NCI-H1436 (cell line): ENCODE results near the gene MTHFSD.

Experiments used
- DNase-seq: peaks from one replicate; lab custom pipeline; 2025; lab: John Stamatoyannopoulos, UW

The MTHFSD gene

DNA sequence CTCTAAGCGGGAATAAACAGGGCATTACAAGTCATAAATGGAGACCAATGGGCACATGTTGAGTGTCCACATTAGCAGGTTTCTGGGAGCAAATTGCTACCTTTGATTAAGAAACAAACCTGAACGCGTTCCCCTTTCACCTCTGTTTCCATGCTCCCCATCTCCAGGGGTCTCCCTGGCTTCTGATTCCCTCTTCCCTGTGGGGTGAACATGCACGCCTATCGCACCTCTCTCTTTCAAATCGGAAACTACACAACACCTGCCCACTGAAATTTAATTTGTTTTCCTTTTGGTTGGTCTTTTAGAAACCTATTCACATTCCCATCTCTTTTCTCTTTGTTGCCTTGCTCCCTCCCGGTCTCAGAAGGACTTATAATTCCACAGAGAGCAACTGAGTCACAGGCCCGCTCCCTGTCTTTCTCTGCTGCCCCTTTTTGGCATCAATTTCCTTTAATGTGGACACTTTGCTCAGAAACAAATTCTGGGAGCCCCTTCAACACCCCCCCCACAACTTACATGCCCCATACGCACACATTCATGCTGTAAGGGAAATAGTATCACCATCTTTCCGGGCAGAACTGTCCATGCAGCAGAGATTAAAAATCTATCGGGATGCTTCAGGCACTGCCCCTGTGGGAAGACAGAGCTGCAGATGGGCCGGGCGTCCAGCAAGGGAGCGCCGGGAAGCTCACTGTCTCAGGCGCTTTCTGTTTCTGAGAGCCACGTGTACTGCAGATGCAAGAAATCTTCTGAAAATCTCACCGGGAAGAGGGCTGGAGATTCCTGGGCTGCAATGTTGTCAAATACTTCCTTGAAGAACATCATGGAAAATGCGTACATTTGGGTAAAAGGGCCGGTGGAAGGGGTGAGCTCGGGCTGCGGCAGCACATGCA lies 51.9 kb downstream of the MTHFSD start:
- DNase-seq: no peak

DNA sequence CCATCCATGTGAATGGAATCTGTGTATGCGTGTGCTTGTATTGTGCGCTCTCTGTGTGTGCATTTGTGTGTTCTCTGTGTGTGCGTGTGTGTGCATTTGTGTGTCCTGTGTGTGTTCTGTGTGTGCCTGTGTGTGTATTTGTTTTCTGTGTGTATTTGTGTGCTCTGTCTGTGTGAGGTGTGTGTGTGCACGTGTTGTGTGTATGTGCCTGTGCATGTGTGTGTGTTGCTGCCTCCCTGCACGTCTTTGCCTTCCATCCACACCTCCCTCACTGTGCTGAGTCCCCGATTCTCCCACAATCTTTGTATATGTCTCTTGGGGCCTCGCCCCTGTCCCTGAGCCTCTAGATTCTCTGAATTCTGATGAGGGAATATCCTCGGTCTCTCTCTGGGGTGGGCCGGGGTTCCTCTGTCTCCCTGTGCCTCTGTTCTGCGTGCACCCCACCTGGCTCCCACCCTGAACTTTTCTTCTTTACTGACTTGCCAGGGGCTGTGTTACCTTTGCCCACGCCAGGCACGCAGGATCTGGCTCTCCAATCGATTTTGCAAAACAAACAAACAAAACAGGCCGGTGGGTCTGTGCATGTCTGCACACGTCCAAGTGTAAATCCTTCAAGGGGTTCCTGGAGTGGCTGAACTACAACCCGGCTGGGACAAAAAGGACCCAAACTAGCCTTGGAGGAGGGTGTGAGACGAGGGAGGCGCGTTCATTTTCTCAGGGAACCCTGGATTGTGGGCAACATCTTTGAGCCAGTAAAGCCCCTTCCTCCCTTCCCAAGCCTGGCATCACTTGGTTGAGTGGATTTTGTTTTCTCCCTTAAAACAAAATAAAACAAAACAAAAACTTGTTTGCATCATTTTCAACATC lies 52.8 kb downstream of the MTHFSD start:
- no peak for DNase-seq

DNA sequence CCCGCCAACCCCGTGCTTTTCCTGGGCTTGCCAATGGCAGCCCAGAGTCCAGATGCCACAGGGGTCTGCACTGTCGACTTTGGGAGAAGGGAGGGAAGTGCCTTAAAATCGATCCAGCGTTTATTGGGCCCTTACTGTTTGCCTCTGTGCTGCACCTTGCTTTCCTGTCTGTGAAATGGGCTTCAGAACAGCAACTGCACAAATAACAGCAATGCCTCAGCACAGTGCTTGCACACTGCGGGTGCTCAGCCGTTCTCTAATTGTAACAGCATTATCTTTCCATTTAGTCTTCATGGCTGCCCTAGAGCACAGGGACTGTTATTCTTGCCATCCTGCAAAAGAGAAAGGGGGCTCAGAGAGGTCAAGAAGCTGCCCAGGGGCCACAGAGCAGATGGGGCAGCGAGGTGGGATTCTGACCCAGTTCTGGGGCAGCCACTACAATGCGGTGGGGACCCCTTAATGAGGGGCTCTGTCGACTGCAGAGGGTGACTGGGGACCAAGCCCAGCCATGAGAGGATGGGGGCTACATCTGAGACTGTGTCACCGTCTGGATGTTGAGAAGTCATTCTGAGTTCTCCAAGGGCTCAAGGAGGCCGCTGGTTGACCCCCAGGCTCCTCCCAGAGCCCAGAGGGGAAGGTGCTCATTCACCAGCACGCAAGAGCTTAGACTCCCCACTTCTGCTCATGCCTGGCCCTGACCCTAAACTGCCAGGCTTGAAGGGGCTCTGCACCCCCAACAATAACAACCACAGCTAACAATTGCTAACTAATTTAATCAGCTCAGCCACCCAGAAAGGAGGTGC lies 54.1 kb downstream of the MTHFSD start:
- DNase-seq: no peak

DNA sequence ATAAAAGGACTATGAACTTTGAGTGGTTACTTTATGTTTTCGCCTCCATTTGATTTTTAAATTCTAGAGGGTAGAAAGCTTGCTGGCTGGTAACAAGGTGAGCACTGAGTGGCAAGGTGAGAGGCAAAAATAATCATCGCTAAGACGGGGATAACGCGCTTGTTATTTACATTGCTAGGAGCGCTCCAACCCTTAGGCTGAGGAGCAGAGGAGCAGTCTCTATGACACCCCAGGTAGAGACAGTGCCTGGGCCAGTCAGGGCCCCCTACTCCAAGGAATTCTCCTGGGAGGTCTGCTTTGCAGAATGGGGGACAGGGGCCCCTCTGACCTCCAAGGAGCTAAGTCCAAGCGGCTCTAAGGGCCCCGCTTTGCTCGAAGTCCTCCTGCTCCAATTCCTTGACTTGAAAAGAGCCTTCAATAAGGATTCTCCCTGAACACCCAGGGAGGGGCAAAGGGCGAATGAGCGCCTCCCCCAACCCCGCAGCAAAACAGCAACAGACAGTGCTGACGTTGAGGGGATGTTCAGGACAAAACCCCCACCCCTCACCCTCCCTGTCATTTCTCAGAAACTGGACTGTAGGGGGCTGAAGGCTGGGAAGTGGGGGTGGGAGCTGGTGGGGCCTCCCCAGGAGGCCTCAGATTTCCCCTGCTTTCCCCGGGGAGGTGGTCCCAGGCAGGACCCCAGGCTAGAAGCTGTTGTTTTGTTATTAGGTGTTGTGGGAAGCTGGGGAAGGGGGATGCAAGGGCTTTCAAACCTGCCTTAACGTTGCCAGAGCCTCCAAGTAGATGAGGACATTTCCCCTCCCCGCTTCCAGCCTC lies 54.9 kb downstream of the MTHFSD start:
- no peak for DNase-seq

DNA sequence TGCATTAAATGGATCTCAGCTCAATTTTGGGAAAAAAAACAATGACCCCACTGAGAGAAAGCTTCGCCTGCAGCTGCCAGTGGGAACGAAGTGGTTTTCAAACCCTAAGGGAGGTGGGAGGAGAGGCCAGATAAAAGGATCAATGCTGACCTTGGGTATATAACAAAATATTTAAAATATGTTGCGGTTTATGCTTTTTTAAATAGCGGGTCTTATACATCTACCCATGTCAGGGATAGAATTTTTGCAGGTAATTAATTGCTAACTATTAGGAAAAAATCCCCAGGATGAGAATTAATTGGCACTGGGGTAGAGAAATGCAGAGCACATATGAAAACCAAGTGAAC lies 55.6 kb downstream of the MTHFSD start:
- no peak for DNase-seq

DNA sequence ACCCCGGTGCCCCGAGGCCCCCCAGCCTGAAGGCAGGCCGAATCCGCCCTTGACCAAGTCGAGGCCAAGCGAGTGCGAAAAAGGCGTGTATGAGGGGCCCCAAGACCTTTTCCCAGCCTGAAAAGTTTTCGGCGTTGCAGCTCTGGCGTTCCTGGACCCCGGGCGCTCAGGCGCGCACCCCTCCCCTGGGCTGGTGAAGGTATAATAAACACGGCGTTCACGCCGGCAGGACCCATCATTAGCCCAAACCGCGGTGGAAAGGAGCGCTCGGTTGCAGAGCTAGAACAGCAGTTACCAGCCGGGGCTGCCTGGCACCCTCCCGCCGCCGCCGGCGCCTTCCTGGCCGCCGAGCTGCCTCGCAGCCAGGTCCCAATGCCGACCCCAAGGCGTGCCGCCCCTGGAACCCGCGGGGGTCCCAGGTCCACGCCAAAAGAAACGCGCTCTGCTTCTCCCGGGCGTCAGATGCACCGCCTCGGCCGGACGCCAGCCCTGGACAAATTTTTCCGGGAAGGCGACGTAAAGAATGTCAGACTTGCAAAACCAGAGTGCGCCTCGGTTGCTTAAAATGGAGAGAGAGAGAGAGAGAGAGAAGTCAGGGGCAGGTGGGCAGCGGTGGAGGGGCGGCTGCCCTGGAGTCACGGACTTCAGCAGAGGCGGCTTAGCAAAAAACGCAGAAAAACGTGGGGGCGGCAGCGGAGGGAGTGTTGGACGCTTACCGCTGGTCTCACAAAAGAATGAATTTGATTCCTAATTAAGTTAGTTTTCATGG lies 56.2 kb downstream of the MTHFSD start:
- no peak for DNase-seq

DNA sequence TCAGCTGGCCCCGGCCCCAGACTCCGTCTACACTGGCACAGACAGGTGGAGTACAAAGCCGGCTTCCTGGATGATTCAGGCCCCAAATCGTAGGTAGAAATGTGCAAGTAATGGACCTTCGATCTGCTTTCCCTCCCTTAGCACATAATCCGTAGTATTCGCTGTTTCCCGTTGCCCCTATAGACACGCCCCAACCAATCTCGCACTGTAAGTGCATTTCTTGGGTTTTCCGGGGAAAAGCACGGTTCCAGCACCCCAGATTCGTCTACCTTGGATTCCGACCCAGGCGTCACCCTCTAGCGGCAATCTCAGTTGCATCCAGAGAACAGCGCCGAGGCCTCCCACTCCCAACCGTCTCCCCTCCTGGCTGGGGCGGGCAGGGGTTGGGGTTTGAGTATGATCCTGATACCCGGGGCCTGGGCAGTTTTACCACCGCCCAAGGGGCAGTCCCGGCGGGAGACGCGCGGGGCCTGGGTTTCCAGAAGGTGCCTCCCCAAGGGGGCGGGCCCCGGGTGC lies 56.8 kb downstream of the MTHFSD start:
- no peak for DNase-seq

DNA sequence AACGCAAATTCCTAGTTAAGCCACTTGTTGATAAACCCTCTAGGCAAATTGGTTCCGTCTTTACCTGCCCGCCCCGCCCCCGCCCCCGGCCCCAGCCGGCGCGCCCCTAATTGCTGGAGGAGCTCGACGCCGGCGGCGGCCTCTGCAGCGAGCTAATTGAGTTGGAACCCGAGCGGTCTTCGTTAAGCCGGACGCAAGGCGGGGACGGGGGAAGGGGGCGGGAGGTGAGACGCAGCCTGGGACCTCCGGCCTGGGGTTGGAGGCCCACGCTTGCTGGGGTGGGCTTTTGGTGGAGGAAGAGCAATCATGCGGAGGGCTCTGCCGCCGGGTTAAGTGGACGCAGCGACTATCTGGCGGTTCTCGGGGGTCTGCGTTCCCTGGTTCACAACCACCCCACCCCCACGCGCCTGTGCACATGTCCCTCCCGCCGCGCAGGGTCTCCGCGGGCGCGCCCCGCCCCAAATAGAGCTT lies 57.4 kb downstream of the MTHFSD start:
- no peak for DNase-seq

DNA sequence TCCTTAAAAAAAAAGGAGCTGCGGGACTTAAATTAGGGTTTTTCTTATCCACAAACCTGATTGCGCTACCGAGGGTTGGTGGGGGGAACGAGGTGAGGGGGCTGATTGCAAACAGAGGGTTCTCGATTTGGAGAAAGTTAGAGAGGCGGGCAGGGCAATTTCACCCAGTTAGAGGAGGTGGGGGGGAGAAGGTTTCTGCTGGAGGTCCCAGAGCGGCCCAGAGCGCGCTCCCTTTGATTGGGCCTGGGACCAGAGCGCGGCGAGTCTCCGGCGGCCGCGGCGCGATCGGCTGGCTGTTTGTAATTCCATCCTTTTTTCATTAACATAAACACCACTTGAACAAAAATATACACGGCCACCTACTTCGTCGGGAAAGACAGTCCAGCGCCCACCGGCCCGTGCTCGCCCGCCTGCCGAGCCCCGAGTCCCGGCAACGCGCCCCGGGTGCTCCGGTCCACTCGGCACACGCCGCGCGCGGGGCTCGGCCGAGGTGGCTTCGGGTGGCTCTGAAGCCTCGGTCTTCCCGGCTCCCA lies 58.0 kb downstream of the MTHFSD start:
- DNase-seq: no peak

DNA sequence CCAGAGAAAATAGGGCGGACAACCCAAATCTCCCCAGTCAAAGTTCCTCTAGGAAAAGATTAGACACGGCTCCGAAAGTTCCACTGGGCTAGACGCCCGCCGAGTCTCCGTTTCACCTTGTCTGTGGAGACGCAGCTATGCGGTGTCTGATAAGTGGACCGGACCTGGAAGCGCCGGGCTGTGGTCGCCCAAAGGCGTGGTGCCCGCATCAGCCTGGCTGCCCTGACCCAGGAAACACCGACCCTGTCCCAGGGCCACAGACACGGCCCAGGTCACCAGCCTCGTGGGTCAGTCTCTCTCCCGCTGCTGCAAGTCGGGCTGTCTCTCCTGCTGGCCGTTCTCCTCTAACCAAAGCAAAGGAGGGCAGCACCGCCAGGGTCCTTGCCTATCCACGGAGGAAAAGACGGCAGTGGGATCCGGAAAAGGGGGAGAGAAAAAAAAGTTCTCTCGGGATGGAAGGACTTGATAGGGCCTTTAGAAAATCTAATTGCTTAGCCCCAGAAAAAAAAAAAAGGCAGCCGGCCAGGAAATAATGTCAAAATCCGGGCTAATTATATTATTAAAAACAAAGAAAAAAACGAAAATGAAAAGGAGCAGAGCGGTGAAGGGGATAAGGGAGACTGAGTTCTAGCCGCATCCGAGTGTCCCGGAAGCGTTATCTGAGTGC lies 58.6 kb downstream of the MTHFSD start:
- no peak for DNase-seq

DNA sequence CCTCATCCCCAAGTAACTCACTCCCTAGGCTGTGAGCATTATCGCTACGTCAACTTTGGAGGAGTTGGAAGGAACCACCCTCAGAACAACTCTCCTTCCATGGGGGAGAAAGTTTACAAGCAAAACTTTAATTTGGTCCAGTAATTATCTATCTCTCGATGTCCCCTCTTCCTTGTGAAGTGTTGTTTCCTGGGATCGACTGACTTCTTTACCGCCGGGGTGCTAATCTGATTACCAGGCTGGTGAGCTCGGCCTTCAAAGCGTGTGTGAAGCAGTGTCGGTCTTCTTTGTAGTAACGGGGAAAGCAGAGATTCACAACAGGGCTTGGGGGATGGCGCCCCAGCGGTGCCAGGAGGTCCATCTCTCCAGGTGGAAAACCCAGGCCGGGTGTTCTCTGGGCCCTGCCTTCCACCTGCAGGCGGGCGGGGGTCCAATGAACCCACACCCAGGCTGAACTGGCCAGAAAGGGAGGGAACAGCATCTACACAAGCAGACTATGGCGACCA lies 59.2 kb downstream of the MTHFSD start:
- DNase-seq: no peak

DNA sequence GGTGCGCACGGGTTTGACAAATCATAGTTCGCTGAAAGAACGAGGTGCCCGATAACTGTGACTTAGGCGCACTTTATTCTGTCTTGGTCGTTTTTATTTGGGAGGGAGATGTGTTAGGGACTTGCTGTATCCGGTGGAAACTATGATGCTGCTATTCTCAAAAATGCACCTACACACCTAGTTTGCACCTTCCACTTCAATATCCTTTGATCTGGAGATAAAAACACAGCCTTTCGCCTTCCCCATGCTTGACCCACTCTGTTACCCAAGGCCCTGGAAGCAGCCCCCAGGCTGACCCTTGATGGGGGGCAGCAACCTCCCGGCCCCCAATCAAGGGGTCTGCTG lies 59.7 kb downstream of the MTHFSD start:
- DNase-seq: no peak

DNA sequence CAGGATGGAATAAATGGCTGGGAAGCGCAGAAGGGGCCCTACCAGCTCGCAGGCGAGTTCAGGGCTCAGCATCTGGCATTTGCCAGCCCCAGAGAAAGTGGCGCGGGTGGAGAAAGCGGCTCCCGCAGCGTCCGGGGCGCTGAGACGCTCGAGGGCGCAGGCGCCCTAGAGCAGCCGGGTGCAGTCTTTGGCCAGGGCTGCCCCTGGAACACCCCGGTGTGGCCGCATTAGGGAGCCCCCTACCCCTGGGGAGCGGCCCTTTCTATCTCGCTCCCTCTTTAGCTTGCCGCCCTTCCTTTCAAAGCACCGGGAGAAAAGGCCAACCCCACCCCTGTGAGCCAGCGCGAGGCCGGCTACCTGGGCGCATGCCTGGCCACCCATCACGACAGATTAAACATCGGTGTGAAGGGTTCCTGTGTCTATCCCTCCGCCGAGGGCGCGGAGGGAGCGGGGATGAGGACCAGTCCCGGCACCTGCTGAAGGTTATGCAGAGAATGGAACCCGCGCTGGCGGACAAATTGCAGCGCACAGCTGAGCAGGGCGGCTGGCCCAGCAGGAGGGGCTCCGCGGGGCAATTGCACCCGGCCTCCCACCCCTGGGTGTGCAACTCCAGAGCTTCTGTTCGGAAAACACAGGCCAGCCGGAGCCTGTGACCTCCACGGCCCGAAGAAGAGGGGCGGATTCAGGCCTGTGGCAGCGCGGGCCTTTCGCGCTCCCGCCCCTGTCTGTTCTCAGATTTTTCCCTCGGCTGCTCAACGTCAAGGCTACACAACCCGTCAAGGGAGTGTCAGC lies 60.3 kb downstream of the MTHFSD start:
- no peak for DNase-seq

DNA sequence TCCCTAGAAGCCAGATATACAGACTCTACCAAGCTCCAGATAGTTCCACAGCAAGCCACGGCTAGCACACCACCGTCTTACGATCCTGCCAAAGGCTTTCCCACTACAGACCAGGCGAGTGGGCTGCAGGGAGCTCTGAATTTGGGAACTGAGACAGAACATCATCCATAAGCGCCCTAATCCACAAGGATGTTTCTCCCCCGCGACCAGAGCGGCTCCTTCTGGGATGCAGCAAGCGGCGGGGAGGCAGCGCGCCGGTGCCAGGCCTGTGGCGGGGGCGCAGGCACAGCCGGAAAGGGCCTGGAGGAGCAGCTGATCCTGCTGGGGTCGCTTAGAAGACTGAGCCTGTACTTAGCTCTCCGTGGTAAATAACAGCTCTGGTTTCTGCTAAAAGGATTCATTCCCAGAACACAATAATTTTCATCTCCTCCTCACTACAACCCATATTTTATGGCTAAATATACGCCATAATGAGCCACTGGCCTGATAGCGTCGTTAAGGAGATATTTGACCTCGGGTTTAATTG lies 60.9 kb downstream of the MTHFSD start:
- DNase-seq: no peak

DNA sequence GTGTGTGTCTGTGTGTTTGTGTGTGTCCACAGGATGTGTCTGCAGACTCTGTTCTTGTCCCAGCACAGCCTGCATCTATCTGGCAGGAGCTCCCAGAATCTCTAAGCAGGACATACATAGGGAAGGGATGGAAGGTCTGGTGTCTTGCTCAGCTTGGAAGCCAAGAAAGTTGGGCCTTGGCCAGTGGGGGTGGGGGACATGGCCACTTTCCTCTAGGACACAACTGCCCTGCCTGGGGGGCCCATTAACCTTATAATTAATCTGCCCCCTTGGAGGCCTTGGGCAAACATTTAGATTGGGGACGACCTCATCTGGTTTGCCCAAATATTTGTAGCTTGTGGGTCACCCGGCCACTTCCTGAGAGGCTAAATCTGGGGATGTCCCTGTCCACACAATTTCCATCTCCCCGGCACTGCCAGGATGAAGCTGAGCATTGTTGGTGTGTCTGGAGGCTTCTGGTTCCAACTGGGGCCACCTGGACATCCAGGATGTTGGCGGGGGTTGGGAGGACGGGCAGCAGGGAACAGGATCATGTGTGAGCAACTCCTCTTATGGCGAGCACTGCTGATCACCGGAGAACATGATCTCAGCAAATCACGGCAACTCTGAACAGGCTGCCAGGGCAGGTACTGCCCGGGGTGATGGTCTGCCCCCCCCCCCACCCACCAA lies 61.9 kb downstream of the MTHFSD start:
- no peak for DNase-seq

DNA sequence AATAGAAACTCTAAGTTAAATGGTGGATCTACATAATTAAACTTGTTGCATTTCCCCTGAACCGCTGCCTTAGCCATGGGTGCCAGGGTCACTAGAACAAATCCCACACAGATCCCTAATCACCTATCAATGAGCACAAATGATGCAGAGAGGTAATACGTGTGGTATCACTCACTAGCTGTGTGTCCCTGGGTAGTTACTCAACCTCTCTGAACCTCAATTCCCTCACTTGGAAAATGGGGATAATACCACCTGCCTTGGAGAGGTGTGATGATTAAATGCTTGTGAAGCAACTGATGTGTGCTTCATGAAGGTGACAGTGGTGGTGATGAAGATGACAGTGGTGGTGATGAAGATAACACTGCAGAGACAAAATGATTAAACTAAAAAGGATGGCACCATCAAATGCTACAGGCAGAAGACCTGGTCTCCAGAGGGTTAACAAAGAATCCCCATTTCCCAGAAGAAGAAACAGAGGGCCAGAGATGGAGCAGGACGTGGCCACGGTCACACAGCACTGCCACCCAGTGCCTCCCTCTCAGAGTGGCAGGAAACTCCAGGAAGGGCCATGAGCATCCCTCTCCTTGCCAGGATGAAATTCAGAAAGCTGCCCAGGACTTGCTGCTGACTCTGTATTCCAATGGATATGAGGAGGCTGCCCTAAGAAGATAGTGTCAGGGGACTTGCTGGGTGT lies 62.6 kb downstream of the MTHFSD start:
- no peak for DNase-seq

DNA sequence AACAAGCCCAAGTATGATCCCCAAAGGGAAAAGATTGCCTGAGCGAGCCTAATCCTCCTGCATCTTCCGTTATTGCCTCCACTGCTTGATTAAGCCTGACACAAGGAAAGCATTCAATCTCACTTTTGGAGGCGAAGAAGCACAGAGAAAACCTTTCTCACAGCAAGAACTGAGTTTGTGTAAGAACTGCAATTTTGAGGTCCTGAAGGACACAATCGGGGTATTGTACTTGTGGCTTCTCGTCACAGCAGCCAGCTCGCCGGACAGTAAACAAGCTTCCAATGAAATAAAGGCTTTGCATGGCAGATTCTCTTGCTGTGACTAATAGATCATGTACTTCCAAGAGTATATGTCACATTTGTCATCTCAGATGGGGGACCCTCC lies 63.4 kb downstream of the MTHFSD start:
- no peak for DNase-seq
